Endothelial cell of umbilical vein (primary cell): ENCODE results near the gene MYO1G. TPM values are rescaled to one million over a fixed set of nuclear protein-coding genes. Genes with fewer than 3 reads are reported as not detected.

ENCODE experiments used
- BruUV-seq: library from RNA; stranded (reverse); fragments of 400-500 nt; replicated peaks from 2 replicates; lab custom pipeline; 2021; lab: Mats Ljungman, UMichigan
- CTCF ChIA-PET: fragments of 300-600, 350-600 bp; sonication (Branson Sonifier 250); formaldehyde crosslinking; loops from one replicate; lab custom pipeline; 2021; ENCODE audit warnings: antibody characterized with exemption, inconsistent platforms; lab: Charles Lee
- POLR2A ChIA-PET: fragments of 300-600, 350-600 bp; sonication (Branson Sonifier 250); formaldehyde crosslinking; loops from one replicate; lab custom pipeline; 2021; ENCODE audit warnings: antibody characterized with exemption, inconsistent platforms; lab: Charles Lee
- DNase-seq: peaks from one replicate; pipeline ENCODE4 v3.0.0-alpha.2; 2011; ENCODE audit warnings: low read depth, low spot score
- FAIRE-seq: peaks from 2 replicates; lab custom pipeline; 2011; peaks lifted over from hg19 to GRCh38; lab: Jason Lieb, UNC
- H2AFZ ChIP-seq: 2 replicates; pipeline ENCODE4 v1.6.0; 2012; ENCODE audit warnings: low read depth, low read length, control low read depth, inconsistent platforms
- H3K27ac ChIP-seq: 2 replicates; pipeline ENCODE4 v1.5.1; 2011; ENCODE audit warnings: low read depth, mild to moderate bottlenecking, control low read depth, low read length, moderate library complexity; ENCODE audit not compliant: insufficient read depth
- H3K27me3 ChIP-seq, 2 experiments: 2 replicates each; pipeline versions ENCODE4 v1.6.0 to v1.6.1; 2011; ENCODE audit warnings: low read length in 2 of 2, mixed read lengths in 1 of 2; ENCODE audit not compliant: control insufficient read depth in 2 of 2, insufficient read depth in 2 of 2
- H3K36me3 ChIP-seq, 2 experiments: 2 replicates in 1 of 2; 3 replicates in 1 of 2; pipeline ENCODE4 v1.5.1; 2011; ENCODE audit warnings: low read length in 2 of 2, mild to moderate bottlenecking in 1 of 2, moderate library complexity in 1 of 2; ENCODE audit not compliant: control insufficient read depth in 2 of 2, insufficient read depth in 2 of 2; ENCODE audit errors: extremely low read depth in 1 of 2
- H3K4me1 ChIP-seq: 3 replicates; pipeline ENCODE4 v1.5.1; 2011; ENCODE audit warnings: mild to moderate bottlenecking, low read length; ENCODE audit not compliant: control insufficient read depth, insufficient read depth; ENCODE audit errors: extremely low read depth
- H3K4me2 ChIP-seq: 2 replicates; pipeline ENCODE4 v1.6.1; 2011; ENCODE audit warnings: low read length, control low read depth, mixed read lengths; ENCODE audit not compliant: insufficient read depth
- H3K4me3 ChIP-seq, 3 experiments: fragments of 200-600 bp in 1 of 3; sonication (generic), shearing (Covaris generic) in 1 of 3; replicated peaks in 1 of 3; 2 replicates each; pipeline ENCODE4 v1.5.1; 2011 to 2016; ENCODE audit warnings: control low read depth in 3 of 3, low read length in 3 of 3, mild to moderate bottlenecking in 2 of 3, inconsistent platforms in 1 of 3, low read depth in 1 of 3, moderate library complexity in 1 of 3; ENCODE audit not compliant: insufficient read depth in 1 of 3
- H3K79me2 ChIP-seq: 2 replicates; pipeline ENCODE4 v1.6.0; 2012; ENCODE audit warnings: low read length, inconsistent platforms; ENCODE audit not compliant: control insufficient read depth, insufficient read depth
- H3K9ac ChIP-seq: replicated peaks from 2 replicates; pipeline ENCODE3; 2011; ENCODE audit warnings: low read length, control low read depth; ENCODE audit not compliant: insufficient read depth; ENCODE audit errors: extremely low read depth
- H3K9me1 ChIP-seq: replicated peaks from 3 replicates; pipeline ENCODE4 v1.6.0; 2011; ENCODE audit warnings: mild to moderate bottlenecking, low read length; ENCODE audit not compliant: control insufficient read depth, insufficient read depth; ENCODE audit errors: extremely low read depth
- H3K9me3 ChIP-seq: replicated peaks from 2 replicates; pipeline ENCODE4 v1.5.1; 2012; ENCODE audit warnings: low read length, inconsistent platforms; ENCODE audit not compliant: control insufficient read depth, insufficient read depth
- H4K20me1 ChIP-seq: replicated peaks from 2 replicates; pipeline ENCODE3; 2011; ENCODE audit warnings: mild to moderate bottlenecking, low read length; ENCODE audit not compliant: control insufficient read depth, insufficient read depth; ENCODE audit errors: extremely low read depth
- CTCF ChIP-seq, 2 donors: IDR thresholded peaks; 1 replicate in 1 of 2; 2 replicates in 1 of 2; pipeline ENCODE4 v1.5.1; 2011; ENCODE audit warnings: low read length in 2 of 2, mild to moderate bottlenecking in 2 of 2, moderate library complexity in 2 of 2, control low read depth in 1 of 2, inconsistent platforms in 1 of 2, low read depth in 1 of 2; ENCODE audit not compliant: insufficient read depth in 1 of 2; ENCODE audit errors: extremely low read depth in 1 of 2
- EZH2 ChIP-seq: IDR thresholded peaks from 2 replicates; pipeline ENCODE4 v1.6.1; 2012; ENCODE audit warnings: borderline replicate concordance, low read depth, mild to moderate bottlenecking, moderate library complexity, low read length, inconsistent platforms; ENCODE audit not compliant: severe bottlenecking
- FOS ChIP-seq: IDR thresholded peaks from 2 replicates; pipeline ENCODE4 v1.6.1; 2011; ENCODE audit warnings: mild to moderate bottlenecking, low read length, moderate library complexity, borderline replicate concordance; ENCODE audit not compliant: insufficient read depth
- GATA2 ChIP-seq: IDR thresholded peaks from 2 replicates; pipeline ENCODE4 v1.7.0; 2011; ENCODE audit warnings: low read depth, mild to moderate bottlenecking, moderate library complexity, mixed read lengths, low read length; ENCODE audit not compliant: insufficient read length, insufficient read depth
- JUN ChIP-seq: IDR thresholded peaks from 2 replicates; pipeline ENCODE4 v1.6.1; 2011; ENCODE audit warnings: borderline replicate concordance, low read depth; ENCODE audit not compliant: insufficient read length, insufficient read depth
- MAX ChIP-seq: IDR thresholded peaks from 2 replicates; pipeline ENCODE4 v1.6.1; 2011; ENCODE audit not compliant: insufficient read depth, insufficient read length
- MYC ChIP-seq: IDR thresholded peaks from one replicate; pipeline ENCODE4 v1.6.1; 2011; ENCODE audit warnings: mild to moderate bottlenecking, low read depth, low read length
- POLR2A ChIP-seq: IDR thresholded peaks from 2 replicates; pipeline ENCODE4 v1.6.1; 2012; ENCODE audit warnings: low read depth, mild to moderate bottlenecking, control low read depth, low read length
- POLR2AphosphoS5 ChIP-seq: IDR thresholded peaks from 2 replicates; pipeline ENCODE4 v1.6.1; 2012; ENCODE audit warnings: low read depth, mild to moderate bottlenecking, control low read depth, low read length, moderate library complexity; ENCODE audit not compliant: insufficient read depth
- dilution Hi-C: fragments of 300-500 bp; cut with MboI; formaldehyde crosslinking; loops from one replicate; pipeline ENCODE4 v1.15.0; 2019; ENCODE audit warnings: low sequenced_read_pairs; ENCODE audit not compliant: extremely low pct_ligation_motif_present
- intact Hi-C: fragments of 100-400 bp; cut with micrococcal nuclease; formaldehyde crosslinking; loops from one replicate; pipeline ENCODE4 v1.10.0; 2022
- polyA plus RNA-seq, 4 experiments: library from polyadenylated mRNA; depleted of rRNA in 3 of 4; stranded (reverse) in 3 of 4; unstranded in 1 of 4; fragments of >200 nt; gene quantifications; 2 replicates each; pipeline versions ENCODE4 v1.2.1 to v1.2.3, GENCODE V29; 2011 to 2012; ENCODE audit warnings: missing spikeins in 1 of 4
- total RNA-seq: library from RNA; stranded (reverse); gene quantifications from 2 replicates; pipeline ENCODE4 v1.2.3, GENCODE V29; 2021

Gene MYO1G
- total and polyA plus RNA-seq, 2 donors (not counting 3 experiments of a cell fraction or from before 2014, with no cell fraction given), result 0.11 TPM; not detected in 1

GRCh38 chr7:44979481-44980392 lies 922 bp upstream of the MYO1G start:
- ChIA-PET CTCF (interaction anchor here (0.7 to 1.8 kb wide), 4 partner anchors 8 to 156 kb away, joined by 3 to 7 read pairs (median 3); no protein-coding TSS in a partner anchor), POLR2A (no interaction called here)
- no peak for TF ChIP-seq GATA2
- no peak for TF ChIP-seq MAX
- TF ChIP-seq EZH2, result no peak
- TF ChIP-seq MYC, result no peak
- TF ChIP-seq POLR2A, result no peak
- TF ChIP-seq FOS, result no peak
- no peak for TF ChIP-seq CTCF (IDR thresholded peaks at IDR 0.05; ENCODE audit: extremely low read depth in 1 of 2, insufficient read depth in 1 of 2, low read depth in 1 of 2, low read length in 2 of 2)
- no peak for TF ChIP-seq JUN
- no peak for TF ChIP-seq POLR2AphosphoS5
- Histone ChIP-seq H3K9ac (no peak overlapping the region), H3K4me2 (no peak overlapping the region), H3K27me3 (no peaks in the 10 kb centered on the region), H3K36me3 (peaks cover 14 to 21% of the 10 kb centered on the region in 2 experiments), H3K79me2 (peaks cover 13% of the 10 kb centered on the region), H3K9me1 (no peaks in the 10 kb centered on the region), H4K20me1 (no peaks in the 10 kb centered on the region), H3K27ac (no peak overlapping the region), H3K9me3 (no peaks in the 10 kb centered on the region), H3K4me1 (peaks cover 9% of the 10 kb centered on the region), H3K4me3 (no peak overlapping the region), H2AFZ (no peak overlapping the region)
- DNase-seq, result no peak
- no peak for FAIRE-seq
- no TSS peak for BruUV-seq
- dilution Hi-C loops (no loop called here), intact Hi-C loops (no loop called here)
